ENCODE data around the gene MRGPRF.

DNA sequence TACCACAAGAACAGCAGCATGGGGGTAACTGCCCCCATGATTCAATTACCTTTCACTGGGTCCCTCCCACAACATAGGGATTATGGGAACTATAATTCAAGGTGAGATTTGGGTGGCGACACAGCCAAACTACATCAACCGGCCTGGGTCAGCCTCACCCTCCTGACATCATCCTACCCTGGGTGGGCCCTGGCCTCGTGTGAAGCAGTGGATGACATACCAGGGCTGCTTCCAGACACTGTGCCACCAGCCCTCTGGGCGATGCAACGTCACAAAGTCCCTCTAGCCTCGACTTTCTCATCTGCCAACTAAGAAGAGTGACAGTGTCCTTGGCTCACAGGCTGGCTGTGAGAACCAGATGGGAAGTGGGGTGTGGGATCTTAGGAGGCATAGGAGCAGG is 27.0 kb upstream of the MRGPRF start:
- TF ChIP-seq CTCF (IDR thresholded peaks at IDR 0.05) (no peak), POLR2A (IDR thresholded peaks at IDR 0.05) (no peak)
